ENCODE measurements around the gene ITGAX. TPM values are rescaled to one million over a fixed set of nuclear protein-coding genes. Genes with fewer than 3 reads are reported as not detected.

ITGAX gene
- total RNA-seq, 4 donors from 2014 or later = 1.2 to 3.8 (median 3.7) TPM; not detected in 1

DNA sequence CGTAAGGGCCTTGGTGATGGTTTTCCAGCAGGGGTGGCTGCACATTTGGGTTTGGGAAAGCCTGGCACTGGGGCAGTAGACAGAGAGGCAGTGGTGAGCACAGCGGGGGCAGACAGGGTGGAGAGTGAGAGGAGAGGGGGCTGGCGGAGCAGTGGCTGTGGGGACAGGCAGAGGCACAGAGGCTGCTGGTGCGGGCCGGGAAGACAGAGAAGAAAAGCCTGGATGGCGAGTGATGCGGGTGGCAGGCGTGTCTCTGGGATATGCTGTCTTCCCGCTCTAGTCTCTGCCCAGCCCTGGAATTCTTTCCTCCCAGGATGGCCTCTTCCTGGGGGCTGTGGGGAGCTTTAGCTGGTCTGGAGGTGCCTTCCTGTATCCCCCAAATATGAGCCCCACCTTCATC, 55.1 kb downstream of the ITGAX start:
- H3K9me3 ChIP-seq = no peaks in the 10 kb centered on the region
- H3K4me3 ChIP-seq = no peak overlapping the region
- no peaks in the 10 kb centered on the region for H3K27me3 ChIP-seq
- no peaks in the 10 kb centered on the region for H3K36me3 ChIP-seq
- no peak for DNase-seq
- 77 to 89% methylated on average over 1 to 9 of the region's 9 CpGs for WGBS, 2 donors (ENCODE audit: low coverage in 1 of 2)
- TF ChIP-seq, protein P1, sequence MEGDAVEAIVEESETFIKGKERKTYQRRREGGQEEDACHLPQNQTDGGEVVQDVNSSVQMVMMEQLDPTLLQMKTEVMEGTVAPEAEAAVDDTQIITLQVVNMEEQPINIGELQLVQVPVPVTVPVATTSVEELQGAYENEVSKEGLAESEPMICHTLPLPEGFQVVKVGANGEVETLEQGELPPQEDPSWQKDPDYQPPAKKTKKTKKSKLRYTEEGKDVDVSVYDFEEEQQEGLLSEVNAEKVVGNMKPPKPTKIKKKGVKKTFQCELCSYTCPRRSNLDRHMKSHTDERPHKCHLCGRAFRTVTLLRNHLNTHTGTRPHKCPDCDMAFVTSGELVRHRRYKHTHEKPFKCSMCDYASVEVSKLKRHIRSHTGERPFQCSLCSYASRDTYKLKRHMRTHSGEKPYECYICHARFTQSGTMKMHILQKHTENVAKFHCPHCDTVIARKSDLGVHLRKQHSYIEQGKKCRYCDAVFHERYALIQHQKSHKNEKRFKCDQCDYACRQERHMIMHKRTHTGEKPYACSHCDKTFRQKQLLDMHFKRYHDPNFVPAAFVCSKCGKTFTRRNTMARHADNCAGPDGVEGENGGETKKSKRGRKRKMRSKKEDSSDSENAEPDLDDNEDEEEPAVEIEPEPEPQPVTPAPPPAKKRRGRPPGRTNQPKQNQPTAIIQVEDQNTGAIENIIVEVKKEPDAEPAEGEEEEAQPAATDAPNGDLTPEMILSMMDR (IDR thresholded peaks at IDR 0.05) = no peak
- TF ChIP-seq EP300 (IDR thresholded peaks at IDR 0.05; ENCODE audit: low read depth) (no peak), POLR2AphosphoS5 (IDR thresholded peaks at IDR 0.05) (no peak), POLR2A (IDR thresholded peaks at IDR 0.05) (no peak)
- H3K4me1 ChIP-seq = no peaks in the 10 kb centered on the region
- intact Hi-C loops (cut with DNase I; ENCODE audit: low total_unique reads) = no loop called here
- in situ Hi-C loops (cut with MboI; ENCODE audit: low pct_ligation_motif_present in 1 of 4, low pct_unique_long_range_greater_than_20kb in 1 of 4, low sequenced_read_pairs in 3 of 4) = no loop called here
- no peak overlapping the region for H3K27ac ChIP-seq

DNA sequence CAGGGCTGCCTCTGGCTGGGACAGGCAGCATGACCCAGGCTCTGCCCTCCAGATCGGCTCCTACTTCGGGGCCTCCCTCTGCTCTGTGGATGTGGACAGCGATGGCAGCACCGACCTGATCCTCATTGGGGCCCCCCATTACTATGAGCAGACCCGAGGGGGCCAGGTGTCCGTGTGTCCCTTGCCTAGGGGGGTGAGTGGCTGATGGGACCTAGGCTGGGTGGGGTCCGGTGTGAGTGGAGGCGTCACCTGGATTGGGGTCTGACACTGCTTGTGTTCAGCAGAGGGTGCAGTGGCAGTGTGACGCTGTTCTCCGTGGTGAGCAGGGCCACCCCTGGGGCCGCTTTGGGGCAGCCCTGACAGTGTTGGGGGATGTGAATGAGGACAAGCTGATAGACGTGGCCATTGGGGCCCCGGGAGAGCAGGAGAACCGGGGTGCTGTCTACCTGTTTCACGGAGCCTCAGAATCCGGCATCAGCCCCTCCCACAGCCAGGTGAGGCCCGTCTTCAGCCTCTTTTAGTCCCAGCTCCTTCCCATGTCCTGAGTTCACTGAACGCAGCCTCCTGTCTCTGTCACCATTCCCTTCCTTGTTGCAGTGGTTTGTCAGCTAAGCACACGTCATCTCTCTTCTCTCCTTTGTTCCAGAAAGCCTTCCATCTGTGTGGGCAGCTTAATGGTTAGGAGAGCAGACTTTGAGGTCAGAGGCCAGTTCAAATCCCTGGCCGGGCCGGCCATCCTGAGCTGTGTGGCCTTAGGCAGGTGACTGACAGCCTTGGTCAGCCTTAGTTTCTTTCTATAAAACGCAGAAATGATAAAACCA, 56.3 kb downstream of the ITGAX start:
- H3K4me3 ChIP-seq = no peak overlapping the region
- DNase-seq = no peak
- no peak overlapping the region for H3K27ac ChIP-seq
- WGBS, 2 donors (ENCODE audit: low coverage in 1 of 2) = 67 to 68% methylated on average over 3 to 22 of the region's 22 CpGs
- H3K27me3 ChIP-seq = no peaks in the 10 kb centered on the region
- no peak for TF ChIP-seq POLR2A (IDR thresholded peaks at IDR 0.05)
- TF ChIP-seq, protein P1 (IDR thresholded peaks at IDR 0.05) = no peak
- no peak for TF ChIP-seq POLR2AphosphoS5 (IDR thresholded peaks at IDR 0.05)
- no peak for TF ChIP-seq EP300 (IDR thresholded peaks at IDR 0.05; ENCODE audit: low read depth)
- H3K36me3 ChIP-seq = no peaks in the 10 kb centered on the region
- H3K9me3 ChIP-seq = no peaks in the 10 kb centered on the region
- intact Hi-C loops (cut with DNase I; ENCODE audit: low total_unique reads) (no loop called here), in situ Hi-C loops (cut with MboI; ENCODE audit: low pct_ligation_motif_present in 1 of 4, low pct_unique_long_range_greater_than_20kb in 1 of 4, low sequenced_read_pairs in 3 of 4) (no loop called here)
- no peaks in the 10 kb centered on the region for H3K4me1 ChIP-seq

DNA sequence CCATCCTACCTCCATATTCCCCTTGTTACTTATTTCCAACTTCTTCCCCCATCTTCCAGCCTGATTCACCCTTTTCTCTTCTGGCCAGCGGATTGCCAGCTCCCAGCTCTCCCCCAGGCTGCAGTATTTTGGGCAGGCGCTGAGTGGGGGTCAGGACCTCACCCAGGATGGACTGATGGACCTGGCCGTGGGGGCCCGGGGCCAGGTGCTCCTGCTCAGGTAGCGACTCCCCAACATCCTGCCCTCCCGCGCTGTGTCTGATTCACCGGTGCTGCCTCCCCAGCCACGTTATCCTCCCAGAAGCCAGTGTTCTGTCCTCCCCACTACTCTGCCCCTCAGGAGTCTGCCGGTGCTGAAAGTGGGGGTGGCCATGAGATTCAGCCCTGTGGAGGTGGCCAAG, 57.8 kb downstream of the ITGAX start:
- H3K27me3 ChIP-seq = peaks cover 4% of the 10 kb centered on the region
- 87% methylated on average over 10 of the region's 10 CpGs; no CpG with 5 or more reads in 1 of the 2 donors for WGBS, 2 donors (ENCODE audit: low coverage in 1 of 2)
- no peak for TF ChIP-seq EP300 (IDR thresholded peaks at IDR 0.05; ENCODE audit: low read depth)
- TF ChIP-seq POLR2AphosphoS5 (IDR thresholded peaks at IDR 0.05) = no peak
- no peaks in the 10 kb centered on the region for H3K36me3 ChIP-seq
- no peak overlapping the region for H3K27ac ChIP-seq
- no peaks in the 10 kb centered on the region for H3K4me1 ChIP-seq
- no peak overlapping the region for H3K4me3 ChIP-seq
- no peak for DNase-seq
- intact Hi-C loops (cut with DNase I; ENCODE audit: low total_unique reads) = no loop called here
- H3K9me3 ChIP-seq = no peaks in the 10 kb centered on the region
- in situ Hi-C loops (cut with MboI; ENCODE audit: low pct_ligation_motif_present in 1 of 4, low pct_unique_long_range_greater_than_20kb in 1 of 4, low sequenced_read_pairs in 3 of 4) = no loop called here

DNA sequence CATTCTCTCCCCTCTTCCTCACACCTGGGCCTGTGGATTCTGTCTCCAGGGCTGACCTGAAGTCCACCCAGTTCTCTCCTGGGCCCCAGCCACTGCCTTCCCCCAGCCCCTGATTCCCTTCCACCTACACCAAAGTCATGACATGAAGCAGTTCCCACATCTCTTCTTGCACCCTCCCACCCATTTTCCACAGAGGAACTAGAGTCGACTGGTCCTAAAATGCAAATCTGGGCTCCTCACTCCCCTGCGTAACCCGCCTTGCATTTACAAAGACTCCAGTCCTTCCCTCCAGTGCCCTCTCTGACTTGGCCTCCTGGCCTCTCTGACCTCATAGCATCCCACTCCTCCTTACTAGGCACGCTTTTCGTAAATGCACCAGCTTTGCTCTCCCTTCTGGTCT, 58.4 kb downstream of the ITGAX start:
- TF ChIP-seq POLR2A (IDR thresholded peaks at IDR 0.05) (no peak), POLR2AphosphoS5 (IDR thresholded peaks at IDR 0.05) (no peak), EP300 (IDR thresholded peaks at IDR 0.05; ENCODE audit: low read depth) (no peak)
- TF ChIP-seq, protein P1 (IDR thresholded peaks at IDR 0.05) = no peak
- H3K27me3 ChIP-seq = peaks cover 4% of the 10 kb centered on the region
- intact Hi-C loops (cut with DNase I; ENCODE audit: low total_unique reads) = no loop called here
- no peaks in the 10 kb centered on the region for H3K36me3 ChIP-seq
- H3K27ac ChIP-seq = no peak overlapping the region
- in situ Hi-C loops (cut with MboI; ENCODE audit: low pct_ligation_motif_present in 1 of 4, low pct_unique_long_range_greater_than_20kb in 1 of 4, low sequenced_read_pairs in 3 of 4) = no loop called here
- no peaks in the 10 kb centered on the region for H3K9me3 ChIP-seq
- H3K4me3 ChIP-seq = no peak overlapping the region
- DNase-seq = no peak
- WGBS, 2 donors (ENCODE audit: low coverage in 1 of 2) = 89 to 92% methylated on average over 5 of the region's 5 CpGs
- no peaks in the 10 kb centered on the region for H3K4me1 ChIP-seq
